ENCODE measurements around the gene SMIM38.

The SMIM38 gene

DNA sequence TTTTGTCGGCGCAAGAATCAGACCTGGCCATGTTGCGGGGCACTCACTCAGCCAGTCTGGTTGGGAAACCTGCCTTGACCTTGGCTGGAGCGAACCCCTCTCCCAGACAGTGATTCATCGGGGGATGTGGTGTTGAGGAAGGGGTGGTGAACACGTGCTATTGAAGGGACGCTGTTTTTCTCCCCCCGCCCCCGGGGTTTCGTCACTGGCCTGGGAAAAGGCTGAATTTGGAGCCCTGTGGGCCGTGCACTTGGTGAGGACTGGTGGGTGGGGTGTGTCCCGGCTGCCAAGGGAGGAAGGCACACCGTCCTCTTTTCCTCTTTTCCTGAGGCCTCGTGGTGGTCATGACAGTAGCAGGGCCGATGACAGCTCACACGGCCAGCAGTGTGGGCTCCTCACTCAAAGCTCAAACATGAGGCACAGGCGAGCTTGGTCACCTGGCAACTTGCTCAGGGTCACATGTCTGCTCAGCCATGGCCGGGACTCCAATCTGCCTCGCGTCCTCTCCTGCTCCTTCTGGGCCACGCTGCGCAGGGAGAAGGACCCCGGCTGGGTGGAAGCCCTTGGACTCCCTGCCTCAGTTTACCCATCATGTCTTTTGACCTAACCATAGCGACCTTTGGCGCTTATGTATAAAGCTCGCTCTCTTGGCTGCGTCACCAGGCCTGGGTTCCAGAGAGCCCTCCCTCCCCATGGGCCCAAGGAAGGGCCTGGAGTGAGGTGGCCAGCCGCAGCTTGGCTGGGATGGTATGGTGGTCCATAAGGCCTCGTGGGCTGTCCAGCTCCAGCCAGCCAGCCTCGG lies 49.4 kb downstream of the SMIM38 start:
- no peak for DNase-seq
